Measurements from ENCODE around the gene SLC7A14.

GRCh38 chr3:170485696-170486095 lies 100.2 kb downstream of the SLC7A14 start:
- TF ChIP-seq, protein P1, sequence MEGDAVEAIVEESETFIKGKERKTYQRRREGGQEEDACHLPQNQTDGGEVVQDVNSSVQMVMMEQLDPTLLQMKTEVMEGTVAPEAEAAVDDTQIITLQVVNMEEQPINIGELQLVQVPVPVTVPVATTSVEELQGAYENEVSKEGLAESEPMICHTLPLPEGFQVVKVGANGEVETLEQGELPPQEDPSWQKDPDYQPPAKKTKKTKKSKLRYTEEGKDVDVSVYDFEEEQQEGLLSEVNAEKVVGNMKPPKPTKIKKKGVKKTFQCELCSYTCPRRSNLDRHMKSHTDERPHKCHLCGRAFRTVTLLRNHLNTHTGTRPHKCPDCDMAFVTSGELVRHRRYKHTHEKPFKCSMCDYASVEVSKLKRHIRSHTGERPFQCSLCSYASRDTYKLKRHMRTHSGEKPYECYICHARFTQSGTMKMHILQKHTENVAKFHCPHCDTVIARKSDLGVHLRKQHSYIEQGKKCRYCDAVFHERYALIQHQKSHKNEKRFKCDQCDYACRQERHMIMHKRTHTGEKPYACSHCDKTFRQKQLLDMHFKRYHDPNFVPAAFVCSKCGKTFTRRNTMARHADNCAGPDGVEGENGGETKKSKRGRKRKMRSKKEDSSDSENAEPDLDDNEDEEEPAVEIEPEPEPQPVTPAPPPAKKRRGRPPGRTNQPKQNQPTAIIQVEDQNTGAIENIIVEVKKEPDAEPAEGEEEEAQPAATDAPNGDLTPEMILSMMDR (IDR thresholded peaks at IDR 0.05): no peak
- TF ChIP-seq EZH2 (IDR thresholded peaks at IDR 0.05): no peak

All from neural progenitor cell (in vitro differentiated cells).